A549 (cell line): ENCODE results near the gene HDHD3. TPM values are rescaled to one million over a fixed set of nuclear protein-coding genes. Genes with fewer than 3 reads are reported as not detected.
A peak's percentile ranks its signal among the peaks of the same experiment; 100 is the strongest.

Experiments
- ATAC-seq, 2 experiments: fragments of 200-7000 bp in 1 of 2; fragments of >200 bp in 1 of 2; cut with Nextera tagmentation in 1 of 2; cut with Tn5 transposase in 1 of 2; 3 replicates each; pipeline versions ENCODE4 v1.8.0 to v1.9.1; 2018 to 2020; ENCODE audit warnings: mild to moderate bottlenecking in 1 of 2, moderate library complexity in 1 of 2
- CTCF ChIA-PET: fragments of 300-600 bp; sonication (Branson Sonifier 250); formaldehyde crosslinking; extraction: SDS; loops from one replicate; lab custom pipeline; 2021; ENCODE audit warnings: antibody characterized with exemption, inconsistent platforms; lab: Yijun Ruan, JAX
- POLR2A ChIA-PET: fragments of 350-600 bp; formaldehyde crosslinking; extraction: SDS; loops from one replicate; lab custom pipeline; 2021; ENCODE audit warnings: antibody characterized with exemption, inconsistent platforms; lab: Yijun Ruan, JAX
- DNase-seq, 2 experiments: peaks; one replicate each; pipeline versions ENCODE4 v3.0.0 to v3.0.0-alpha.2; 2011 to 2016; ENCODE audit warnings: low read depth in 1 of 2, low spot score in 1 of 2
- FAIRE-seq: peaks from 2 replicates; lab custom pipeline; 2011; peaks lifted over from hg19 to GRCh38; lab: Jason Lieb, UNC
- H3K27ac ChIP-seq, 2 experiments: fragments of >200 bp; sonication (Bioruptor Twin); formaldehyde crosslinking; 3 replicates each; pipeline ENCODE4 v1.5.1; 2016 to 2017
- H3K4me1 ChIP-seq: fragments of >200 bp; sonication (Bioruptor Twin); formaldehyde crosslinking; 3 replicates; pipeline ENCODE4 v1.6.1; 2016
- H3K4me2 ChIP-seq: fragments of >200 bp; sonication (Bioruptor Twin); formaldehyde crosslinking; 3 replicates; pipeline ENCODE4 v1.6.1; 2016
- H3K4me3 ChIP-seq: fragments of >200 bp; sonication (Bioruptor Twin); formaldehyde crosslinking; 3 replicates; pipeline ENCODE4 v1.5.1; 2016
- H3K9me3 ChIP-seq: fragments of >200 bp; sonication (Bioruptor Twin); formaldehyde crosslinking; 3 replicates; pipeline ENCODE4 v1.6.1; 2016
- EHF ChIP-seq: fragments of 250-450 bp; sonication (Bioruptor Pico); IDR thresholded peaks from 2 replicates; pipeline ENCODE4 v1.5.0; 2020; ENCODE audit warnings: mild to moderate bottlenecking
- FOSL2 ChIP-seq, 2 experiments: fragments of 450-650 bp in 1 of 2; fragments of >200 bp in 1 of 2; sonication (Bioruptor Twin) in 1 of 2; formaldehyde crosslinking; IDR thresholded peaks; 2 replicates each; pipeline versions ENCODE4 v1.5.0 to v1.6.1; 2016 to 2020; ENCODE audit warnings: mild to moderate bottlenecking in 1 of 2, moderate library complexity in 1 of 2
- HDAC2 ChIP-seq: fragments of 200-600 bp; sonication (generic); IDR thresholded peaks from 2 replicates; pipeline ENCODE4 v1.6.1; 2016
- HEYL ChIP-seq: fragments of 250-450 bp; sonication (Bioruptor Pico); IDR thresholded peaks from 2 replicates; pipeline ENCODE4 v1.8.0; 2021; ENCODE audit warnings: mild to moderate bottlenecking, moderate library complexity
- KDM1A ChIP-seq: fragments of 200-600 bp; sonication (generic); IDR thresholded peaks from 2 replicates; pipeline ENCODE4 v1.6.1; 2016; ENCODE audit warnings: low read depth, mild to moderate bottlenecking
- KDM5A ChIP-seq: fragments of 200-600 bp; sonication (generic); IDR thresholded peaks from 2 replicates; pipeline ENCODE4 v1.6.1; 2016; ENCODE audit warnings: antibody characterized with exemption, mild to moderate bottlenecking
- MYC ChIP-seq: IDR thresholded peaks from 2 replicates; pipeline ENCODE4 v1.6.1; 2012; ENCODE audit warnings: mild to moderate bottlenecking, inconsistent platforms, low read length, improper control_type of control experiment, borderline replicate concordance
- PHF8 ChIP-seq: fragments of 200-600 bp; sonication (generic); IDR thresholded peaks from 2 replicates; pipeline ENCODE4 v1.6.1; 2016; ENCODE audit warnings: low read depth, mild to moderate bottlenecking, antibody characterized with exemption, moderate library complexity, borderline replicate concordance
- RAD21 ChIP-seq, 2 experiments: fragments of >200 bp in 1 of 2; sonication (Bioruptor Twin) in 1 of 2; formaldehyde crosslinking in 1 of 2; IDR thresholded peaks in 1 of 2; conservative IDR thresholded peaks in 1 of 2; 2 replicates in 1 of 2; 3 replicates in 1 of 2; pipeline ENCODE4 v1.6.1; 2012 to 2018; ENCODE audit warnings: inconsistent platforms in 1 of 2
- RARB ChIP-seq: fragments of 250-450 bp; sonication (Bioruptor Pico); IDR thresholded peaks from 2 replicates; pipeline ENCODE4 v1.8.0; 2021; ENCODE audit warnings: mild to moderate bottlenecking, moderate library complexity
- RFX5 ChIP-seq: fragments of 450-650 bp; IDR thresholded peaks from 2 replicates; pipeline ENCODE4 v1.7.1; 2014; ENCODE audit warnings: antibody characterized with exemption, mild to moderate bottlenecking, moderate library complexity
- RNF2 ChIP-seq: fragments of 200-600 bp; sonication (generic); IDR thresholded peaks from 2 replicates; pipeline ENCODE4 v1.6.1; 2016; ENCODE audit warnings: low read depth, mild to moderate bottlenecking, antibody characterized with exemption, moderate library complexity, borderline replicate concordance
- SMC3 ChIP-seq: fragments of >200 bp; sonication (Bioruptor Twin); formaldehyde crosslinking; IDR thresholded peaks from 3 replicates; pipeline ENCODE4 v1.6.1; 2018; ENCODE audit warnings: inconsistent platforms
- TFCP2L1 ChIP-seq: fragments of 250-450 bp; sonication (Bioruptor Pico); IDR thresholded peaks from 2 replicates; pipeline ENCODE4 v1.5.0; 2021; ENCODE audit warnings: mild to moderate bottlenecking
- ZC3H11A ChIP-seq: fragments of 450-650 bp; IDR thresholded peaks from 2 replicates; pipeline ENCODE4 v1.6.1; 2014; ENCODE audit warnings: antibody characterized with exemption, mild to moderate bottlenecking
- ZFP36 ChIP-seq: fragments of 450-650 bp; IDR thresholded peaks from 2 replicates; pipeline ENCODE4 v1.6.1; 2014; ENCODE audit warnings: borderline replicate concordance; ENCODE audit not compliant: partially characterized antibody
- ZNF302 ChIP-seq: fragments of 250-450 bp; sonication (Bioruptor Pico); IDR thresholded peaks from 2 replicates; pipeline ENCODE4 v1.9.0; 2021; ENCODE audit warnings: inconsistent platforms, mild to moderate bottlenecking, moderate library complexity
- WGBS: methylation state at CpG from one replicate; pipeline ENCODE4 v1.1.6; 2017; ENCODE audit errors: missing lambda C conversion rate; 5-methylcytosine and 5-hydroxymethylcytosine counted together
- polyA plus RNA-seq, 4 experiments: library from polyadenylated mRNA; depleted of rRNA in 3 of 4; stranded (reverse); fragments of >200 nt; fragmentation: RNase III in 1 of 4; extraction: RNeasy Plus Mini Kit Qiagen cat#74134 plus additional on column Dnase treatment in 1 of 4; gene quantifications; 2 replicates in 3 of 4; 3 replicates in 1 of 4; pipeline ENCODE4 v1.2.3, GENCODE V29; 2011 to 2017
- TF ChIP-seq, protein P1 (sequence below): fragments of 250-450 bp; sonication (Bioruptor Pico); IDR thresholded peaks from 2 replicates; pipeline ENCODE4 v1.5.0; 2020; ENCODE audit warnings: low read depth, mild to moderate bottlenecking, moderate library complexity
- TF ChIP-seq, protein P2 (sequence below): IDR thresholded peaks from 2 replicates; pipeline ENCODE4 v1.6.1; 2012; ENCODE audit warnings: low read depth, borderline replicate concordance
- TF ChIP-seq, protein P3 (sequence below): fragments of 450-650 bp; IDR thresholded peaks from 2 replicates; pipeline ENCODE4 v1.6.1; 2014; ENCODE audit warnings: antibody characterized with exemption
- TF ChIP-seq, protein P4 (sequence below): IDR thresholded peaks from 2 replicates; pipeline ENCODE4 v1.6.1; 2012
- TF ChIP-seq, protein P5 (sequence below): fragments of >200 bp; sonication (Bioruptor Twin); formaldehyde crosslinking; IDR thresholded peaks from 3 replicates; pipeline ENCODE4 v1.6.1; 2016
- TF ChIP-seq, protein P6 (sequence below): fragments of 150-350 bp; IDR thresholded peaks from 2 replicates; pipeline ENCODE4 v1.6.1; 2014; ENCODE audit warnings: low read depth, mild to moderate bottlenecking, low read length
- TF ChIP-seq, protein P7 (sequence below): fragments of 250-450 bp; sonication (Bioruptor Pico); IDR thresholded peaks from 2 replicates; pipeline ENCODE4 v1.5.0; 2021; ENCODE audit warnings: mild to moderate bottlenecking, moderate library complexity, borderline replicate concordance
- TF ChIP-seq, protein P8 (sequence below): fragments of >200 bp; sonication (Bioruptor Twin); formaldehyde crosslinking; IDR thresholded peaks from 2 replicates; pipeline ENCODE4 v1.6.1; 2016

The HDHD3 gene
- polyA plus RNA-seq, 2 of the 4 experiments (the other 2 are of a cell fraction), result 17.5 to 22.6 TPM

DNA sequence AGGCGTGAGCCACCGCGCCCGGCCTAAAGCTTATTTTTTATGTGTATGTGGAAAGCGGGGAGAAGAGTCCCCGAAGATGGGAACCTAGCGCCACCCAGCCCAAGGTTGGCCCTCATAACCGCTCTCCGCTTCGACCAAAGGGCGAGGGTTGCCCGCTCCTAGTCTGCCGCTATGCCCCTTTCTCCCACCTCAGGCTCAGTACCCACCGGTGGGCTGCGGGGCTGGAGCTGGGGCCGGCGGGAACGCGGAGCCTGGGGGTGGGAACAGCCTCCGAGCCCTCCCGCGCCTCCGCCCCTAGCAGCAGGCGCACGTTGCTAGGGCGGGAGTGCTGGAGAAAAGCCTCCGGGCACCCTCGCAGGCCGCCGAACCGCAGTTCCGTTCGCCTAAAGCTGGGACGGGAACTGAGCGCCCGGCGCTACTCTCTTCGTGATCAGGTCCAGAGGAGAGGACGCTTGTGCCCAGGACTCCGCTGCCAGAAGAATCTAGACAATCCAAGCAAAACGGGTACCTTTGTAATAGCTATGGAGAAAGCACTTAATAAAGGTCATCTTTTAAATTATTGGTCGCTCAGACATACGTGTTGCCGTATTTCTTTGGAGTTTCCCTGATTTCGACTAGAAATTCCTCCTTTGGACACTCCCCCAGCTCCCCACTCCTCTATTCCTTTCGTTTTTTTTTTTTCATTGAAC, 36.6 kb downstream of the HDHD3 start, which contains the start of gene WDR31 (continued):
- TF ChIP-seq, protein P1, sequence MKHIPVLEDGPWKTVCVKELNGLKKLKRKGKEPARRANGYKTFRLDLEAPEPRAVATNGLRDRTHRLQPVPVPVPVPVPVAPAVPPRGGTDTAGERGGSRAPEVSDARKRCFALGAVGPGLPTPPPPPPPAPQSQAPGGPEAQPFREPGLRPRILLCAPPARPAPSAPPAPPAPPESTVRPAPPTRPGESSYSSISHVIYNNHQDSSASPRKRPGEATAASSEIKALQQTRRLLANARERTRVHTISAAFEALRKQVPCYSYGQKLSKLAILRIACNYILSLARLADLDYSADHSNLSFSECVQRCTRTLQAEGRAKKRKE, result no peak
- 0 out of 3 replicates have a peak, but pooled peaks have one; percentile 31 for TF ChIP-seq SMC3
- TF ChIP-seq ZNF302 (CRISPR knock-in tag), result no peak
- peak; percentile 32; the same call in 1 of the 2 replicates for TF ChIP-seq KDM5A
- TF ChIP-seq, protein P2, sequence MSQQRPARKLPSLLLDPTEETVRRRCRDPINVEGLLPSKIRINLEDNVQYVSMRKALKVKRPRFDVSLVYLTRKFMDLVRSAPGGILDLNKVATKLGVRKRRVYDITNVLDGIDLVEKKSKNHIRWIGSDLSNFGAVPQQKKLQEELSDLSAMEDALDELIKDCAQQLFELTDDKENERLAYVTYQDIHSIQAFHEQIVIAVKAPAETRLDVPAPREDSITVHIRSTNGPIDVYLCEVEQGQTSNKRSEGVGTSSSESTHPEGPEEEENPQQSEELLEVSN, result peak; percentile 80
- TF ChIP-seq RAD21 (conservative IDR thresholded peaks at IDR 0.05 in 1 of 2, IDR thresholded peaks at IDR 0.05 in 1 of 2), result peak; percentile 10 to 14; a peak in 2 of 5 replicates
- TF ChIP-seq ZC3H11A, result peak; percentile 8; the same call in 1 of the 2 replicates
- TF ChIP-seq, all 56 proteins: peak for 12

DNA sequence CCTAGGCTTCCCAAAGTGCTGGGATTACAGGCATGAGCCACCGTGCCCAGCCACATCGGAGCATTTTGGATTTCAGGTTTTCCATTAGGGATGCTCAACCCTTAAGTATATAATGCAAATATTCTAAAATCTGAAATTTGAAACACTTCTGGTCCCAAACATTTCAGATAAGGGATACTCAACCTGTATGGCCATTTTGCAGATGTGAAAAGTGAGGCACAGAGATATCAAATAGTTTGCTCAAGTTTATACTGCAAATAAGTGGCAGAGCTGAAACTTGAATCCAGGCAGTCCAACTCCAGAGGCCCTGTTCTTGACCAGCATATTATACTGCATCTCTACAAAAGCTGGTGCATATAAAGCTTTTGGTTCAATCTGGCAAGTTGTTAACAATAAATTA, 39.1 kb downstream of the HDHD3 start:
- no peak for ATAC-seq
- CTCF ChIA-PET, result interaction anchor here (0.9 to 1.7 kb wide), 2 partner anchors 11 to 64 kb away, joined by 4 to 5 read pairs; no protein-coding TSS in a partner anchor

DNA sequence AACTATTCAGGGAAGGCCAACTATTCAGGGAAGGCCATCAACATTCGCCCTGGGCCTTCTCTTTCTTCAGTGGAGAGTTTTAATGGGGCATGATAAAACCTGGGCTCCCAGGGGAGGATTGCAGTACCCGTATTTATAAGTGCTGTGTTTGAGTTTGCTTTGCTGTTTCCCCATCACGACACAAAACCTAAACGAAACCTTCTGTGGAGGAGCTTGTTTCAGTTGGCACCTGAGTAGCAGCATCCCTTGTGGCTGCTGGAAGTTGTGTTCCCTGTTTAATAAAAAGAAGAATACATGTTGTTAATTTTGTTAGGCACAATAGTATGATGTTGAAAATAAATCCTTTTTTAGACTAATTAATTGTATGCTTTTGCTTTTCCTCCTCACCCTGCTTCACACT, 45.0 kb downstream of the HDHD3 start:
- Histone ChIP-seq H3K4me3 (no peak overlapping the region), H3K27ac (no peak overlapping the region), H3K4me2 (no peak overlapping the region), H3K9me3 (no peaks in the 10 kb centered on the region), H3K4me1 (no peaks in the 10 kb centered on the region)
- ATAC-seq (no peak), DNase-seq (no peak), FAIRE-seq (no peak)
- ChIA-PET POLR2A (no interaction called here), CTCF (interaction anchor here (1.0 kb wide), 1 partner anchor 23 kb away, joined by 5 read pairs; no protein-coding TSS in a partner anchor)
- 55% methylated on average over 4 of the region's 4 CpGs for WGBS
- TF ChIP-seq, protein P1, result no peak
- no peak for TF ChIP-seq RARB (CRISPR knock-in tag)
- TF ChIP-seq, protein P3, sequence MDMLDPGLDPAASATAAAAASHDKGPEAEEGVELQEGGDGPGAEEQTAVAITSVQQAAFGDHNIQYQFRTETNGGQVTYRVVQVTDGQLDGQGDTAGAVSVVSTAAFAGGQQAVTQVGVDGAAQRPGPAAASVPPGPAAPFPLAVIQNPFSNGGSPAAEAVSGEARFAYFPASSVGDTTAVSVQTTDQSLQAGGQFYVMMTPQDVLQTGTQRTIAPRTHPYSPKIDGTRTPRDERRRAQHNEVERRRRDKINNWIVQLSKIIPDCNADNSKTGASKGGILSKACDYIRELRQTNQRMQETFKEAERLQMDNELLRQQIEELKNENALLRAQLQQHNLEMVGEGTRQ, result no peak
- no peak for TF ChIP-seq MYC
- TF ChIP-seq RFX5, result no peak
- no peak for TF ChIP-seq ZC3H11A
- TF ChIP-seq, protein P4, sequence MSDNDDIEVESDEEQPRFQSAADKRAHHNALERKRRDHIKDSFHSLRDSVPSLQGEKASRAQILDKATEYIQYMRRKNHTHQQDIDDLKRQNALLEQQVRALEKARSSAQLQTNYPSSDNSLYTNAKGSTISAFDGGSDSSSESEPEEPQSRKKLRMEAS, result no peak
- no peak for TF ChIP-seq ZNF302 (CRISPR knock-in tag)
- no peak for TF ChIP-seq EHF (CRISPR knock-in tag)
- TF ChIP-seq, protein P5, sequence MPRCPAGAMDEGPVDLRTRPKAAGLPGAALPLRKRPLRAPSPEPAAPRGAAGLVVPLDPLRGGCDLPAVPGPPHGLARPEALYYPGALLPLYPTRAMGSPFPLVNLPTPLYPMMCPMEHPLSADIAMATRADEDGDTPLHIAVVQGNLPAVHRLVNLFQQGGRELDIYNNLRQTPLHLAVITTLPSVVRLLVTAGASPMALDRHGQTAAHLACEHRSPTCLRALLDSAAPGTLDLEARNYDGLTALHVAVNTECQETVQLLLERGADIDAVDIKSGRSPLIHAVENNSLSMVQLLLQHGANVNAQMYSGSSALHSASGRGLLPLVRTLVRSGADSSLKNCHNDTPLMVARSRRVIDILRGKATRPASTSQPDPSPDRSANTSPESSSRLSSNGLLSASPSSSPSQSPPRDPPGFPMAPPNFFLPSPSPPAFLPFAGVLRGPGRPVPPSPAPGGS, result no peak
- no peak for TF ChIP-seq HEYL
- no peak for TF ChIP-seq FOSL2 (IDR thresholded peaks at IDR 0.05)
- TF ChIP-seq FOSL2 (CRISPR knock-in tag; IDR thresholded peaks at IDR 0.05), result no peak
- TF ChIP-seq, protein P6, sequence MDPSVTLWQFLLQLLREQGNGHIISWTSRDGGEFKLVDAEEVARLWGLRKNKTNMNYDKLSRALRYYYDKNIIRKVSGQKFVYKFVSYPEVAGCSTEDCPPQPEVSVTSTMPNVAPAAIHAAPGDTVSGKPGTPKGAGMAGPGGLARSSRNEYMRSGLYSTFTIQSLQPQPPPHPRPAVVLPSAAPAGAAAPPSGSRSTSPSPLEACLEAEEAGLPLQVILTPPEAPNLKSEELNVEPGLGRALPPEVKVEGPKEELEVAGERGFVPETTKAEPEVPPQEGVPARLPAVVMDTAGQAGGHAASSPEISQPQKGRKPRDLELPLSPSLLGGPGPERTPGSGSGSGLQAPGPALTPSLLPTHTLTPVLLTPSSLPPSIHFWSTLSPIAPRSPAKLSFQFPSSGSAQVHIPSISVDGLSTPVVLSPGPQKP, result no peak
- TF ChIP-seq, protein P2, result no peak

More for the DNA sequence above, 39.1 kb downstream of the HDHD3 start:
- Histone ChIP-seq H3K4me2 (no peak overlapping the region), H3K4me3 (no peak overlapping the region), H3K27ac (no peak overlapping the region), H3K4me1 (0 out of 3 replicates have a peak, but pooled peaks cover 4% of the 10 kb centered on the region), H3K9me3 (no peaks in the 10 kb centered on the region)
- FAIRE-seq (no peak), DNase-seq (no peak)
- no peak for TF ChIP-seq PHF8
- no peak for TF ChIP-seq ZFP36
- TF ChIP-seq KDM1A, result no peak
- TF ChIP-seq HDAC2, result no peak
- TF ChIP-seq SMC3, result no peak
- TF ChIP-seq RNF2, result no peak
- TF ChIP-seq, protein P7, sequence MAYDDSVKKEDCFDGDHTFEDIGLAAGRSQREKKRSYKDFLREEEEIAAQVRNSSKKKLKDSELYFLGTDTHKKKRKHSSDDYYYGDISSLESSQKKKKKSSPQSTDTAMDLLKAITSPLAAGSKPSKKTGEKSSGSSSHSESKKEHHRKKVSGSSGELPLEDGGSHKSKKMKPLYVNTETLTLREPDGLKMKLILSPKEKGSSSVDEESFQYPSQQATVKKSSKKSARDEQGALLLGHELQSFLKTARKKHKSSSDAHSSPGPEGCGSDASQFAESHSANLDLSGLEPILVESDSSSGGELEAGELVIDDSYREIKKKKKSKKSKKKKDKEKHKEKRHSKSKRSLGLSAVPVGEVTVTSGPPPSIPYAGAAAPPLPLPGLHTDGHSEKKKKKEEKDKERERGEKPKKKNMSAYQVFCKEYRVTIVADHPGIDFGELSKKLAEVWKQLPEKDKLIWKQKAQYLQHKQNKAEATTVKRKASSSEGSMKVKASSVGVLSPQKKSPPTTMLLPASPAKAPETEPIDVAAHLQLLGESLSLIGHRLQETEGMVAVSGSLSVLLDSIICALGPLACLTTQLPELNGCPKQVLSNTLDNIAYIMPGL, result no peak
- TF ChIP-seq, protein P8, sequence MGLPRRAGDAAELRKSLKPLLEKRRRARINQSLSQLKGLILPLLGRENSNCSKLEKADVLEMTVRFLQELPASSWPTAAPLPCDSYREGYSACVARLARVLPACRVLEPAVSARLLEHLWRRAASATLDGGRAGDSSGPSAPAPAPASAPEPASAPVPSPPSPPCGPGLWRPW, result no peak
- TF ChIP-seq TFCP2L1, result no peak
- WGBS, result 100% methylated on average over 2 of the region's 2 CpGs
- POLR2A ChIA-PET, result no interaction called here
